A549 (cell line): ENCODE measurements around the gene GBE1.

Source experiments
- CTCF ChIP-seq: fragments of >200 bp; sonication (Bioruptor Twin); formaldehyde crosslinking; IDR thresholded peaks from 3 replicates; pipeline ENCODE4 v1.5.1; 2016
- HMGXB4 ChIP-seq: fragments of 250-450 bp; sonication (Bioruptor Pico); IDR thresholded peaks from 2 replicates; pipeline ENCODE4 v1.5.0; 2021; ENCODE audit warnings: mild to moderate bottlenecking, moderate library complexity, borderline replicate concordance
- NR3C1 ChIP-seq: fragments of >200 bp; sonication (Bioruptor Twin); formaldehyde crosslinking; IDR thresholded peaks from 3 replicates; pipeline ENCODE4 v1.6.1; 2017

- TF ChIP-seq NR3C1, result no peak
- no peak for TF ChIP-seq HMGXB4 (CRISPR knock-in tag)
- no peak for TF ChIP-seq CTCF
Measured at GRCh38 chr3:81472600-81473362, 288.7 kb downstream of the GBE1 start.
